ENCODE results near the gene DNAJB12.

DNA sequence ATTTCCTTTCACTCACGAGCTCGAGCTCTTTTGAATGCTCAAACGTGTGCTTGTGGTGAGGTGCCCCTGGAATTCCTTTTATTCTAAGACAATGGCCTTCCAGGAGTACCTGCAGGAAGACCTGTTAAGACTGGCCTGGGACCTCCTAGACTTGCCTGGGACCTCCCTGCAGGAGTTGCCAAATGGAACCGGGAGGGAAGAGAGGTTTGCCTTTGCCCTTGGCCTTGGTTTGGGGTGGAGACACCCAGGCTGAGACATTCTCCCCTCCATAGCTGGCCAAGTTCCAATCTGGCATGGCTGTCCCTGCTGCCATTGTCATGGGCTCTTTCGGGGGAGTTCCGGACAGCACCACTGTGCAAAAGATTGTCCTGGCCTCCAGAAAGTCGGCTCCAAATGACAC, 39.7 kb downstream of the DNAJB12 start:
- TF ChIP-seq POLR2A (IDR thresholded peaks at IDR 0.05): no peak
- TF ChIP-seq, protein P1, sequence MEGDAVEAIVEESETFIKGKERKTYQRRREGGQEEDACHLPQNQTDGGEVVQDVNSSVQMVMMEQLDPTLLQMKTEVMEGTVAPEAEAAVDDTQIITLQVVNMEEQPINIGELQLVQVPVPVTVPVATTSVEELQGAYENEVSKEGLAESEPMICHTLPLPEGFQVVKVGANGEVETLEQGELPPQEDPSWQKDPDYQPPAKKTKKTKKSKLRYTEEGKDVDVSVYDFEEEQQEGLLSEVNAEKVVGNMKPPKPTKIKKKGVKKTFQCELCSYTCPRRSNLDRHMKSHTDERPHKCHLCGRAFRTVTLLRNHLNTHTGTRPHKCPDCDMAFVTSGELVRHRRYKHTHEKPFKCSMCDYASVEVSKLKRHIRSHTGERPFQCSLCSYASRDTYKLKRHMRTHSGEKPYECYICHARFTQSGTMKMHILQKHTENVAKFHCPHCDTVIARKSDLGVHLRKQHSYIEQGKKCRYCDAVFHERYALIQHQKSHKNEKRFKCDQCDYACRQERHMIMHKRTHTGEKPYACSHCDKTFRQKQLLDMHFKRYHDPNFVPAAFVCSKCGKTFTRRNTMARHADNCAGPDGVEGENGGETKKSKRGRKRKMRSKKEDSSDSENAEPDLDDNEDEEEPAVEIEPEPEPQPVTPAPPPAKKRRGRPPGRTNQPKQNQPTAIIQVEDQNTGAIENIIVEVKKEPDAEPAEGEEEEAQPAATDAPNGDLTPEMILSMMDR (IDR thresholded peaks at IDR 0.05): no peak

All from adrenal gland (tissue), 5 donors.